SK-N-MC (cell line): ENCODE data around the gene LAPTM5.
"Not testable (repeated sequence)": the region's sequence is repeated elsewhere in the genome, so short reads cannot be mapped to it uniquely, and the experiment has no call there.

ENCODE experiments used
- DNase-seq: peaks from one replicate; pipeline ENCODE4 v3.0.0-alpha.2; 2011; ENCODE audit warnings: low read depth, low spot score
- H3K27ac ChIP-seq: fragments of 200-600 bp; sonication (generic); 2 replicates; pipeline ENCODE4 v1.5.1; 2016; ENCODE audit warnings: mixed run types
- H3K36me3 ChIP-seq: fragments of 200-600 bp; sonication (generic); 2 replicates; pipeline ENCODE4 v1.6.1; 2017; ENCODE audit warnings: antibody characterized with exemption, low read length, mixed read lengths; ENCODE audit not compliant: insufficient read depth
- H3K4me3 ChIP-seq: fragments of 200-600 bp; sonication (generic); 2 replicates; pipeline ENCODE4 v1.5.1; 2016
- H3K9ac ChIP-seq: fragments of 200-600 bp; sonication (generic); 2 replicates; pipeline ENCODE4 v1.8.0; 2017; ENCODE audit warnings: mixed run types, mixed read lengths; ENCODE audit not compliant: insufficient read length
- H3K9me3 ChIP-seq: fragments of 200-600 bp; sonication (generic); 2 replicates; pipeline ENCODE4 v1.6.1; 2017; ENCODE audit warnings: low read depth, mild to moderate bottlenecking, antibody characterized with exemption, low read length, moderate library complexity, mixed read lengths
- EZH2 ChIP-seq: fragments of 200-600 bp; sonication (generic); IDR thresholded peaks from one replicate; pipeline ENCODE4 v1.6.1; 2017; ENCODE audit warnings: antibody characterized with exemption
- FOXP2 ChIP-seq: optimal IDR thresholded peaks from 2 replicates; pipeline ENCODE3; 2011; ENCODE audit warnings: mild to moderate bottlenecking, moderate library complexity; ENCODE audit not compliant: insufficient read depth; ENCODE audit errors: extremely low read length, control extremely low read depth
- POLR2AphosphoS5 ChIP-seq: IDR thresholded peaks from 2 replicates; pipeline ENCODE4 v1.6.1; 2012; ENCODE audit warnings: mild to moderate bottlenecking, low read depth, low read length, borderline replicate concordance

The LAPTM5 gene

DNA sequence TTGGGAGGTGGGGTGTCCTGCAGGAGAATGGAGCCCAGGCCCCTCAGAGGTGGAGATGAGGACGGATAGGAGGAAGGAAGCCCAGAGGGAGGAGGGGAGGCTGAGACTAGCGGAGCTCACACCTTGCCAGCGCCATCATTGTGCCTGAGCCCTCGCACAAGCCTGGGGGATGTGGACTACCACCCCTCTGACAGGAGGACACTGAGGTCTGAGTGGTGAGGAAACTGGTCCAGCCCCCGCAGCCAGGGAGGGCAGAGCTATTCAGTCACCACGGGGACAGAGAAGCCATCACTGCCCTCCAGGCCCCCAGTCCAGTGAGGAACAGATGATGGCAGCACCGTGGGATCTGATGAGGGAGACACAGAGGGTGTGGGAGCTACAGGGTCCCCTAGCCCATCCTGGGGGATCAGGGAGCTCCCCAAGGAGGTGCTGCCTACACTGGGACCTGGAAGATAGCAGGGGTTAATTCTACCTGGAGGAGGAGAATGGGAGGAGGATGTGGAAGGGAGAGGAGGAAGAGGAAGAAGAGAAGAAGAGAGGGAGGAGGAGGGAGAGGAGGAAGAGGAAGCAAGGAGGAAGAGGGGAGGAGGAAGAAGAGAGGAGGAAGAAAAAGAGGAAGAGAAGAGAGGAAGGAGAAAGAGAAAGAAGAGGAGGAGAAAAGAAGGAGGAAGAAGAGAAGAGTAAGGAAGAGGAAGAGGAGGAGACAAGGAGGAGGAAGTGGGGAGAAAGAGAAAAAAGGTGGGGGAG is 65.2 kb downstream of the LAPTM5 start:
- DNase-seq, result no peak
- Histone ChIP-seq H3K36me3 (no peaks in the 10 kb centered on the region), H3K4me3 (no peak overlapping the region), H3K9me3 (no peaks in the 10 kb centered on the region), H3K9ac (no peak overlapping the region), H3K27ac (no peak overlapping the region)
- no peak for TF ChIP-seq EZH2
- no peak for TF ChIP-seq POLR2AphosphoS5
- no peak for TF ChIP-seq FOXP2

DNA sequence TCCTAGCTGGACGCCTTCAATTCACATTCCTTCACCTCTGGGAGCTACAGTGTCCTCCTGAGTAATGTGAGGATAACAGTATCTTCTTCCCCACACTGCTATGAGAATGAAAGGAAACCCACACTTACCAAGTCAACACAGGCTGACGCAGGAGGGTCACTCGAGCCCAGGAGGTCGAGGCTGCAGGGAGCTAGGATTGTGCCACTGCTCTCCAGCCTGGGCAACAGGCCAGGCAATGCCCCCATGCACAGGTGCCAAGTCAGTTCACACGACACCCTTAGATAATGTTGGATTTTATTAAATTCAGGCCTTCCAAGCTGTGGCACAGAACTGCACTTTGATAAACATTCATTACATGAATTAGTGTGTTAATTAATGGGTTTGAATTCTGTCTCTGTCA is 66.1 kb downstream of the LAPTM5 start:
- TF ChIP-seq FOXP2, result no peak
- TF ChIP-seq POLR2AphosphoS5, result no peak
- TF ChIP-seq EZH2, result no peak
- H3K36me3 ChIP-seq, result no peaks in the 10 kb centered on the region
- H3K9ac ChIP-seq, result no peak overlapping the region
- H3K4me3 ChIP-seq, result no peak overlapping the region
- DNase-seq, result no peak
- no peak overlapping the region for H3K27ac ChIP-seq
- H3K9me3 ChIP-seq, result no peaks in the 10 kb centered on the region

DNA sequence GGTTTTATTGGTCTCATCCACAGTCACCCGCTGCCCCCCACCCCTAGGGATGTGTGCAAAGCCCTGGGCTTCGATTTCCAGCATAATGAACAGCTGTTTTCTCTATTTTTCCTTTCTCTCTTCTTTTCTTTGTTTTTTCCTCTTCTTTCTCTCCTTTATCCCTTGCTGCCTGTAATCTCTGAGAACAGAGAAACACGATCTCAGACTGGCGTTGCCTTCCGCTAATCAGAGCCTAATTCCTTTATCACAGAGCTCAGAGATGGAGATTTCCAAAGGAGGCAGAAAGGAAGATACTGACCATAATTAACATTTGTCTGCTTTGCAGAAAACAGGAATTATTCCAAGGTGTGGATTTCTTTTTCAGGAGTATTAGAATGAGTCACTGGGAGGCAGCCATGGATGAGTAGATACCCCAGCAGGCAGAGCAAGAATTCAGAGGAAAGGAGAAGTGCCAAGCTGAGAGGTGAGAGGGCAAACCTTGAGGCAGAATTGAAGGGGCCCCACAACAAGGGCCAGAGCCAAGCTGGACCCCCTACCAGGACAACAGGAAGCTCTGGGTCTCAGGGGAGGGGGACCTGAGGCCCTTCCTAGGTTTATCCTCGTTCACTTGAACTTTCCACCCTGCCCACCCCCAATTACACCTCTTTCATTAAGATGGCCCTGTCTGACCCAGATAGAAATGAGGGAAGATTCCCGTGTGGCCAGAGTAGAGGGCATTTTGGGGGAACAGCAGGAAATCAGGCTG is 67.5 kb downstream of the LAPTM5 start:
- Histone ChIP-seq H3K4me3 (no peak overlapping the region), H3K9ac (no peak overlapping the region), H3K9me3 (no peaks in the 10 kb centered on the region), H3K27ac (no peak overlapping the region), H3K36me3 (no peaks in the 10 kb centered on the region)
- TF ChIP-seq FOXP2 (no peak), POLR2AphosphoS5 (no peak), EZH2 (no peak)
- DNase-seq, result no peak

DNA sequence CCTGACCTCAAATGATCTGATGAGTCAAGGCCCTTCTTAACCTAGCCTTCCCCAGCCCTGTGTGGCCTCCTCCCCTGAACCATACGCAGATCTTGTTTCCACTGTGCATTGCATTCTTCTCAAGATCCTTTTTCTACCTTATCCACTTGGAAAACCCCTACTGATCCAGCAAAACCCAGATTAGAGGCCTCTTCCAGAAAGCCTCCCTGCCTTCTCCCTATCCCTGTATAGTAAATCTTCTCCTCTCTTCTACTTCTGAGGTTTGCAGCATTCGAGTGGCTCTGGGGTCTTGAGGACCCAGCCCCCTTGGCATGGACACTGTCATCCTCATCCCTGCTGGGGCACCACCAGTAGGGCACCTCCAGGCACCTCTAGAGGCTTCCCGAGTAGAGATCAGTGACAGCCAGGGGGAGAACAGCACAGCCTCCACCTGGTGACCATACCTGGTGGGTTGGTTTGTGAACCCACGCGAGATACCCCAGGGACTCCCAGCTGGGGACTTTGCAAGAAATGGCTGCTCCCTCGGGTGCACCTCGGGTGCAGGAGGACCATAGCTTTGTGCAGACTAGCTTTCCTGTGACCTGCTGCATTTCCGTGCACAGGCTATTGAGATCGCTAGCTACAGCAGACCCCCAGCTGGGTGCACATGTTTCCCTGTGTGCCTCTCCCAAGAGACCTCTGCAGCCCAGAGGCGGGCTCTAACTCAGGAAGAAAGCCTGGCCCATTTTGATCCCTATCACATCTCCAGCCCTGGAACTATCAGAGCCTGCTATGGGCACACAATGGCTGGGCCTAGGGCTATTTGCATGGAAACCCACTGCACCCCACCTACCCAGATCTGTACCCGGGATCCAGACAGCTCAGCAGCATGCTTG is 68.4 kb downstream of the LAPTM5 start:
- Histone ChIP-seq H3K4me3 (no peak overlapping the region), H3K9me3 (no peaks in the 10 kb centered on the region), H3K9ac (no peak overlapping the region), H3K27ac (no peak overlapping the region), H3K36me3 (no peaks in the 10 kb centered on the region)
- DNase-seq, result no peak
- TF ChIP-seq EZH2 (no peak), POLR2AphosphoS5 (no peak), FOXP2 (no peak)

DNA sequence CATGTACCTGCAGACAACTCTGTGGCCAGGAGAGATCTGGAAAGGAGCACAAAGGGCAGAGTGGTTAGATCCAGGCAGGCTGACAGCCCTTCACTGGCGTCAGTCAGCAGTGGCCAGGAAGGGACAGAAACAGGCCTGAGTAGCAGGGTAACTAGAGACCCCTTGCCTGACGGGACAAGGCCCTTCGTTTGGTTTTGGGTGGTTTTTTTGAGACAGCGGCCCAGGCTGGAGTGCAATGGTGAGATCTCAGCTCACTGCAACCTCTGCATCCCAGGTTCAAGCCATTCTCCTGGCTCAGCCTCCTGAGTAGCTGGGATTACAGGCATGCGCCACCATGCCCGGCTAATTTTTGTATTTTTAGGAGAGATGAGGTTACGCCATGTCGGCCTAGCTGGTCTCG is 69.1 kb downstream of the LAPTM5 start:
- H3K9me3 ChIP-seq, H3K4me3 ChIP-seq, DNase-seq, H3K36me3 ChIP-seq, H3K9ac ChIP-seq, H3K27ac ChIP-seq: not testable (repeated sequence)

DNA sequence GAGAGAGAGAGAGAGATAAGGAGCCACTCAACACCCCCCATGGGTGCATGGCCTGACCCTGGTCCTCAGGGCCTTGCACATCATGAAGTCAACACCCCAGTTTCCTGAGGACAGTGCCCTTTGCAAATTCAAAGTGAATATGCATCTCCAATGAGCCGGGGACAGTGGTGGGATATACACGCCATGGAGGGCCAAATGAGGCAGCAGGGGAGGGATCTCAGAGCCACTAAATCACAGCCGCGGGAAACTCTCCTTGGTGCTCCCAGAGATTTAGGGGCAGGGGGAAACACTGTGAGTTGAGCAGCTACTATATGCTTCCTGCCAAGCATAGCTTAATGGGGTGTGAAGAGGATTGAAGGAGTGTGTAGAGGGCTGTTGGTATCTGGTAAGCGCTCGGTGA is 69.7 kb downstream of the LAPTM5 start:
- Histone ChIP-seq H3K9me3 (no peaks in the 10 kb centered on the region), H3K36me3 (no peaks in the 10 kb centered on the region), H3K27ac (no peak overlapping the region), H3K4me3 (no peak overlapping the region), H3K9ac (no peak overlapping the region)
- TF ChIP-seq EZH2 (no peak), FOXP2 (no peak), POLR2AphosphoS5 (no peak)
- DNase-seq, result no peak

DNA sequence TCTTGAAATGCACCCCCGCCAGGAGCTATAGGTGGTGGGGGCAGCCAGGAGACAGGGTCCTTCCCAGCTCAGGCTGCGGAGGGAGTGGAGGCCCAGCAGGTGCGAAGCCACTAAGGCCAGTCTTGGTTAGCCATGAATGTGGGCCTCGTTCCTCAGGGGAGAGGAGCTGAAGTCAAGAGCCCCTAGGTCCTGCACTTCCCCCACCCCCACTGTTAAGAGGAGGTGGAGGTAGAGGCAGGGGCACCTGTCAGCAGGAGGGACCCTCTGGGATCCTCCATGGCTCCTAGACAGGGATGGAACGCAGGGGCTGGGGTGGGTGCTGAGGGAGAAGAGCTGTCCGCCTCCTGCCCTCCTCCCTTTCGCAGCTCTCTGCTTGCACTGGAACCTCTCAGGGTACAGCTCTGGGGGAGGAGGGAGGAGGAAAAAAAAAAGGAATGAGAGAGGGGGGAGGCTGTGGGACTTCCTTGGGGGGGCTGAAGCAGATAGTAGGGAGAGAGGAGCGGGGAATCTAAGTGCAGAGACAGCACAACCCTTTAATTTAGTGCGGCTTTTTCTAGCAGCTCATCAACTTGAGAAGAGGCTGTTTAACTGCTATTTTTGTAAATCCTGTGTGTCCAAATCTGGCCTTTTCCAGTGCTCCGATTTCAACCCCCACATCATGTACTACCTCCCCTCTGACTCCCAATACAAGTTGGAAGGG is 71.2 kb downstream of the LAPTM5 start:
- no peak for DNase-seq
- H3K9me3 ChIP-seq, result no peaks in the 10 kb centered on the region
- no peak overlapping the region for H3K4me3 ChIP-seq
- H3K27ac ChIP-seq, result no peak overlapping the region
- no peaks in the 10 kb centered on the region for H3K36me3 ChIP-seq
- no peak for TF ChIP-seq POLR2AphosphoS5
- no peak overlapping the region for H3K9ac ChIP-seq

DNA sequence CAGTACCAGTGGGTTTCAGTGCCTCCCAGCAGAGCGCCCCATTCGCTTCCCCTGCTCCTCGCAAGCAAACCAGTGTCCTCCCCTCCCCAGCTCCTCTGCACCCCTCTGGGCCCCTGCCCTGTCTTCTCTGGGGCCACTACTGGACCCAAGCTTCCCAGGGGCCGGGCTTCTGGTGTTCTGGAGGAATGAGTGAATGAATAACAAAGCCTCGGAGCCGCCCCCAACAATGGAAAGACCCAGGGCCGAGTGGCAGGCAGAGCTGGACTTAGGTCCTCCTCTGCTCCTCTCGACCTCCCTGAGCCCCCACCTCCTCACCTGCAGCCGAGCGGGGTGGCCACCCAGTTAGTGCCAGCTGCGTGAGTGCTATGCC is 71.8 kb downstream of the LAPTM5 start:
- TF ChIP-seq FOXP2, result no peak
- no peak for TF ChIP-seq EZH2
- no peak for TF ChIP-seq POLR2AphosphoS5
- no peak overlapping the region for H3K27ac ChIP-seq
- no peaks in the 10 kb centered on the region for H3K36me3 ChIP-seq
- DNase-seq, result no peak
- no peaks in the 10 kb centered on the region for H3K9me3 ChIP-seq
- no peak overlapping the region for H3K4me3 ChIP-seq
- no peak overlapping the region for H3K9ac ChIP-seq
